Immature natural killer cell (primary cell): ENCODE results near the gene FAM193B. TPM values are rescaled to one million over a fixed set of nuclear protein-coding genes. Genes with fewer than 3 reads are reported as not detected.
"Not testable (repeated sequence)": the region's sequence is repeated elsewhere in the genome, so short reads cannot be mapped to it uniquely, and the experiment has no call there.

Experiments
- DNase-seq, 3 donors: peaks; one replicate each; pipeline ENCODE4 v3.0.0; 2022; ENCODE audit warnings: mixed read lengths in 1 of 3
- H3K27ac Mint-ChIP-seq, 6 donors: one replicate each; pipeline ENCODE4 v1.8.0; 2020; ENCODE audit warnings: mixed read lengths in 6 of 6, mild to moderate bottlenecking in 5 of 6, inconsistent platforms in 4 of 6, moderate library complexity in 3 of 6
- H3K27me3 Mint-ChIP-seq, 3 donors: one replicate each; pipeline ENCODE4 v1.8.0; 2020 to 2021; ENCODE audit warnings: low read depth in 3 of 3, mild to moderate bottlenecking in 3 of 3, mixed read lengths in 3 of 3, moderate library complexity in 3 of 3, inconsistent platforms in 1 of 3
- H3K36me3 Mint-ChIP-seq, 3 donors: one replicate each; pipeline ENCODE4 v1.8.0; 2020; ENCODE audit warnings: mixed read lengths in 3 of 3, inconsistent platforms in 2 of 3, mild to moderate bottlenecking in 2 of 3
- H3K4me1 Mint-ChIP-seq, 2 donors: one replicate each; pipeline ENCODE4 v1.8.0; 2020; ENCODE audit warnings: inconsistent platforms in 2 of 2, mild to moderate bottlenecking in 2 of 2, mixed read lengths in 2 of 2, moderate library complexity in 1 of 2
- H3K4me3 Mint-ChIP-seq, 5 donors: one replicate each; pipeline ENCODE4 v1.8.0; 2020; ENCODE audit warnings: mild to moderate bottlenecking in 5 of 5, mixed read lengths in 5 of 5, inconsistent platforms in 3 of 5, moderate library complexity in 3 of 5
- H3K9me3 Mint-ChIP-seq, 6 donors: one replicate each; pipeline ENCODE4 v1.8.0; 2020; ENCODE audit warnings: mild to moderate bottlenecking in 6 of 6, mixed read lengths in 6 of 6, inconsistent platforms in 4 of 6, moderate library complexity in 3 of 6
- polyA plus RNA-seq, 3 donors: library from polyadenylated mRNA; unstranded; fragments of 300-500 nt; fragmentation: Illumina TruSeq; gene quantifications; one replicate each; pipeline ENCODE4 v1.2.3, GENCODE V29; 2021

The FAM193B gene
- polyA plus RNA-seq, 3 donors from 2014 or later: 2.5 to 6.2 (median 3.4) TPM

DNA sequence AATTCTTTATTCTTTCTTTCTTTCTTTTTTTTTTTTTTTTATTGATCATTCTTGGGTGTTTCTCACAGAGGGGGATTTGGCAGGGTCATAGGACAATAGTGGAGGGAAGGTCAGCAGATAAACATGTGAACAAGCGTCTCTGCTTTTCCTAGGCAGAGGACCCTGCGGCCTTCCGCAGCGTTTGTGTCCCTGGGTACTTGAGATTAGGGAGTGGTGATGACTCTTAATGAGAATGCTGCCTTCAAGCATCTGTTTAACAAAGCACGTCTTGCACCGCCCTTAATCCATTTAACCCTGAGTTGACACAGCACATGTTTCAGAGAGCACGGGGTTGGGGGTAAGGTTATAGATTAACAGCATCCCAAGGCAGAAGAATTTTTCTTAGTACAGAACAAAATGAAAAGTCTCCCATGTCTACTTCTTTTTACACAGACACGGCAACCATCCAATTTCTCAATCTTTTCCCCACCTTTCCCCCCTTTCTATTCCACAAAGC, 5.1 kb upstream of the FAM193B start:
- not testable (repeated sequence) for H3K27ac Mint-ChIP-seq, H3K9me3 Mint-ChIP-seq, H3K36me3 Mint-ChIP-seq, DNase-seq, H3K4me3 Mint-ChIP-seq, H3K27me3 Mint-ChIP-seq, H3K4me1 Mint-ChIP-seq

DNA sequence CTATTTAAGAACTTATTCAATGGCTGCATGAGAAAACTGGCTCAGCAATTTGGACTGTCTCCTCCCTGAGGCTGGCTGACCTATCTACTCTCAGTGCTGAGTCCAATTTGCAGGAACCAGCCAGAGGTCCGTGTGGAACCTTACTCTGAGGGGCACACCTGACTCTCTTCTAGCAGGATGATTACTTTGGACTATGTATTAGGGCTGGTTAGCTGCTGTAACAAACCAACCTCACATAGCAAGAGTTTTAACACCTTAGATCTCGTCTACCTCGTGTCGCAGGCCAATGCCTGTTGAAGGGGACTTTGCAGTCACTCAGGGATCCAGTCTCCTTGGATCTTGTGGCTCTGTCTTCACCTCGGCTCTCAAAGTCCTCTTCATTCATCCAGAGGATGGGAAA, 3.4 kb upstream of the FAM193B start:
- no peak overlapping the region for H3K27ac Mint-ChIP-seq
- H3K4me3 Mint-ChIP-seq: no peak overlapping the region
- H3K27me3 Mint-ChIP-seq: peaks cover 0 to 3% (median 1%) of the 10 kb centered on the region in 3 donors
- DNase-seq: no peak
- no peaks in the 10 kb centered on the region for H3K36me3 Mint-ChIP-seq
- no peaks in the 10 kb centered on the region for H3K9me3 Mint-ChIP-seq
- peaks cover 18 to 19% of the 10 kb centered on the region in 2 donors for H3K4me1 Mint-ChIP-seq

DNA sequence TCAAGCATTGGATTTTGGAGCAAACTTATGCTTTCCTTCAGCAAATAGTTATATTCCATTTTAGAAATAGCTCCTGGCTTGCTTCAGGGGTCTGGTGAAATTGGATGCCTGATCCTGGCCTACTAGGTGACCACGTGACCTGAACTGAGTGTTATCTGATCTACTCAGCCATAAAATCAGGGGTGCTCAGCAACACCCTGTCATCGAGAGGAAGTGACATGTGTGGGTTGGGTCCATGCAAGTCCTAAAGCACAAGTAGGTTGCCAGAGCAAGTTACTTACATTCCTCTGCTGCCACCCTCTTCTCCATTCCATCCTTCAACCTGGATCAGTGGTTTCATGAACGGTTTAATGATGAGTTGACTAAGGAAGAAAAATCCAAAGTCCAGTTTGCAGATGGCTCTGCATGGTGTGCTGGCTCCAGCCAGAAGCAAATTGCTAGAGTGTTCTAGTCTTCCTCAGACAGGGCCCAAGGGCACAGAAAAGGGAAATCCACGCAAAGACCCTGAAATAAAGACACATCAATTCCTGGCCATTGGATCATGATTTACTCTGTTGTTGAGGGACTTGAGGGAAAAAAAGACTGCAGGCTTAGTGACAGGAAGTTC, 2.8 kb upstream of the FAM193B start:
- no peak overlapping the region for H3K27ac Mint-ChIP-seq
- no peaks in the 10 kb centered on the region for H3K36me3 Mint-ChIP-seq
- H3K4me3 Mint-ChIP-seq: no peak overlapping the region
- peaks cover 24 to 25% of the 10 kb centered on the region in 2 donors for H3K4me1 Mint-ChIP-seq
- H3K27me3 Mint-ChIP-seq: peaks cover 0 to 3% (median 1%) of the 10 kb centered on the region in 3 donors
- no peak for DNase-seq
- H3K9me3 Mint-ChIP-seq: no peaks in the 10 kb centered on the region

DNA sequence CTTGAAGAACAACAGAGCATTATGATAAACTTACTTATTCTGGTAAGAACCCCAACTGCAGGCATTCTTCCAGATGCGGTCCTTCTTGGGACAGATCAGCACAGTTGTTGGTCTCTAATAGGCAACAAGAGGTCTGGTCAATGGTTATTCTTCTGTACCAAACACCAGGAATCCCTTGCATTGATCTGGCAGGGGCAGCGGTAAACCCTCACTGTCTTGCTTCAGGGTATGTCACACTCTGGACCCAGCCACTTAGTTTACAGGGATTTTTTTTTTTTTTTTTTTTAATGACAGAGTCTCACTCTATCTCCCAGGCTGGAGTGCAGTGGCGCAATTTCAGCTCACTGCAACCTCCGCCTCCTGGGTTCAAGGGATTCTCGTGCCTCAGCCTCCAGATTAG, 1.3 kb upstream of the FAM193B start:
- peaks cover 0 to 3% (median 1%) of the 10 kb centered on the region in 3 donors for H3K27me3 Mint-ChIP-seq
- H3K9me3 Mint-ChIP-seq: no peaks in the 10 kb centered on the region
- DNase-seq: no peak
- H3K4me1 Mint-ChIP-seq: peaks cover 26 to 30% of the 10 kb centered on the region in 2 donors
- H3K36me3 Mint-ChIP-seq: no peaks in the 10 kb centered on the region
- H3K4me3 Mint-ChIP-seq: peak overlapping the region in 2 of 5 donors; percentile 79 to 89
- no peak overlapping the region for H3K27ac Mint-ChIP-seq

DNA sequence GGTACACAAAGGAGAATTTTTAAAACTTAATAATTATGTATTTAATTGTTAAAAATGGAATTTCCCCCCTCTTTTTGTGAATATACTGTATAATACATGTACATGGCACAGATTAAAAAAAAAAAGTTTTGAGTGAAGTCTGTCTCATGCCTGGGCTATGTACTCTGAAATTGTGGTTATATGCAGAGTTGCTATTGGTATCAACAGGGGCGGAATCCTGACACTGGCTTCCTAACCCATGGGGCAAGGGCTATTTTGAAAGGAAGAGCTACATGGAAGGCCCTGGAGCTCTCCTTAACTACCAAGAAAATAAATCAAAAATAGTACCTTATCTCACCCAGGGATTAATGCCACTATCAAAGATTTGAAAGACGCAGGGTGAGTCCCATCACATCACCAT, 865 bp upstream of the FAM193B start:
- peaks cover 0 to 3% (median 1%) of the 10 kb centered on the region in 3 donors for H3K27me3 Mint-ChIP-seq
- H3K27ac Mint-ChIP-seq: peak overlapping the region in 3 of 6 donors; percentile 19 to 79 (median 74)
- DNase-seq: no peak
- H3K4me1 Mint-ChIP-seq: peaks cover 27 to 30% of the 10 kb centered on the region in 2 donors
- peak overlapping the region; percentile 79 to 90 (median 89) for H3K4me3 Mint-ChIP-seq
- H3K9me3 Mint-ChIP-seq: no peaks in the 10 kb centered on the region
- H3K36me3 Mint-ChIP-seq: no peaks in the 10 kb centered on the region

DNA sequence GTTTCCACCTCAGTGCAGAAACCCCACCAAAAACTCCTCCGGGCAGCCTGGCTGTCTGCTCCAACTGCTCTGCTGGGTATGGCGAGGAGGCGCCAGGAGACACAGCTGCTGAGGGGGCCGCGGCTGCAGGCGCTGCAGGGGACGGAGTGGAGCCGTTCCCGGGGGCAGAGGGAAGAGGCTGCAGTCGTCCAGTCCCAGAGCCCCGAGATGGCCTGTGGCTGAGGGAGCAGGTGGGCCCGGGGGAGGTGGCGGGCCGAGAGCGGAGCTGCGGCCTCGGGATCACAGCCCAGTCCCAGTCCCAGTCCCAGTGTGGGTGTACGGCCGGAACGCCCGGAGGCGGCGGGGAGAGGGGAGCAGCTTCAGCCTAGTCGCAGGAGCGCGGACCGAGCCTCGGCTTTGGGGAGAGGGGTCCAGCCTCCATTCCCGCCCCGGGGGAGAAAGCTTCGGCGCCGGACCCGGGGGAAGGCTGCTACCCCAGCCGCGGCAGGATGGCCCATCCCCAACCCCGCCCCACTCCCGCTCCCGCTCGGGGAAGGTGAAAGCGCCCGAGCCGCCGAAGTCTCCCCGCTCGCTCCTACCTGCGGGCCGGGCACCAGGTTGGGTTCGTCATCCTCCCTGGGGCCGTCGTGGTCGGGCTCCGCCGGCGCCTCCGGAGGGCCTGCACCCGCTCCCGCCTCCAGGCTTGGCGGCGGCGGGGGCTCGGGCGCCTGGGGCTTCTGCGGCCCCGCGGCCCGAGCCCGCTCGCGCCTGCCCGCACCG, 513 bp downstream of the FAM193B start:
- peak in 1 of 3 donors; percentile 39 for DNase-seq
- Mint-ChIP-seq H3K27me3 (peaks cover 0 to 3% (median 1%) of the 10 kb centered on the region in 3 donors), H3K36me3 (no peaks in the 10 kb centered on the region), H3K27ac (peak overlapping the region in 1 of 6 donors; percentile 32), H3K4me1 (peaks cover 27 to 31% of the 10 kb centered on the region in 2 donors), H3K9me3 (no peaks in the 10 kb centered on the region), H3K4me3 (peak overlapping the region; percentile 75 to 89 (median 79))

DNA sequence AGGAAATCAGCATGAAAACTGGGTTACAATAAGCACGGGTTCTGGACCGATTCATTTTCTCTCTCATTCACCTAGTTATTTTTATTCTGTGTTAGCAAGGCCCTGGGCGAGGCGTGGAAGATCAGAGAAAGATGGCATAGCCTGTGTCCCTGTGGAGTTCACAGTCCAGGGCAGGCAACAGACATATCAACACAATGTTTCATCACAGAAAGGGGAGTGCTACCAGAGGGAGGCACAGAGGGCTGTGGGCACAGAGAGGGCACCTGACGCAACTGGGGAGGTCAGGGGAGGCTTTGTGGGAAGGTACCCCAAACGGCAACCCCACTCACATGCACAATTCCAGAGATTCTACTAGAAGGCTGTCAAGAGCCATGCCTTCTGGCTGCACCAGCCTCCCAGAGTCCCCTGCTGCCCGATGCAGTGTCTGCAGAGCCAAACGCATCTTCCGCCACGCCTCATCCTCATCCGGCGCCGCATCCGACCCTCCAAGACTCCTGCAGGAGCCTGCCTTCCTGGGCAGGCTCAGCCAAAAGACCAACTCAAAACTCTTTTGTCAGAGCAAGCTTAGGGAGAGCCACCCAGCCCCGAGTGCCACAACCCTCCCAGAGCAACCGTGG, 1.4 kb downstream of the FAM193B start:
- peak overlapping the region; percentile 75 to 85 (median 79) for H3K4me3 Mint-ChIP-seq
- H3K27me3 Mint-ChIP-seq: peaks cover 0 to 3% (median 1%) of the 10 kb centered on the region in 3 donors
- H3K4me1 Mint-ChIP-seq: peaks cover 37 to 40% of the 10 kb centered on the region in 2 donors
- peaks cover 0 to 2% (median 0%) of the 10 kb centered on the region in 3 donors for H3K36me3 Mint-ChIP-seq
- H3K27ac Mint-ChIP-seq: peak overlapping the region; percentile 44 to 73 (median 60)
- H3K9me3 Mint-ChIP-seq: no peaks in the 10 kb centered on the region
- no peak for DNase-seq

DNA sequence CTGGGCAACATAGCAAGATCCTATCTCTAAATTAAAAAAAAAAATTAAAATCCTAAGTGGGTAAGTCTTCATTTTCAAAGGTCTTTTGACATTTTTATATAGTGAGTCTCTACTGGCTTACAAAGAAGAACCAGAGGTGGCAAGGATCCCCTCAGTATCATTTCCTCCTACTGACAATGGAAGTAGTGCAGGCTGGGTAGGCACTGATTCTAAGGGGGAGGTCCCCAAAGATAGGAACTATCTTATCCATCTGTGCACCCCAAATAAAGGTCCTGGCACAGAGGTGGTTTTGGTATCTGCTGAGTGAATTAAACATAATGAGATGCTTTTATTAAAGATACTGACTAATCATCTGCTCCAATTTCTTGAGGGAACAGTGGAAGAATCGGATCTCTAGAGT, 4.2 kb downstream of the FAM193B start:
- Mint-ChIP-seq H3K4me3 (no peak overlapping the region), H3K27ac (peak overlapping the region in 2 of 6 donors; percentile 35 to 40), H3K4me1 (peaks cover 49 to 54% of the 10 kb centered on the region in 2 donors), H3K27me3 (peaks cover 0 to 3% (median 1%) of the 10 kb centered on the region in 3 donors), H3K36me3 (peaks cover 0 to 6% (median 0%) of the 10 kb centered on the region in 3 donors), H3K9me3 (no peaks in the 10 kb centered on the region)
- DNase-seq: no peak

DNA sequence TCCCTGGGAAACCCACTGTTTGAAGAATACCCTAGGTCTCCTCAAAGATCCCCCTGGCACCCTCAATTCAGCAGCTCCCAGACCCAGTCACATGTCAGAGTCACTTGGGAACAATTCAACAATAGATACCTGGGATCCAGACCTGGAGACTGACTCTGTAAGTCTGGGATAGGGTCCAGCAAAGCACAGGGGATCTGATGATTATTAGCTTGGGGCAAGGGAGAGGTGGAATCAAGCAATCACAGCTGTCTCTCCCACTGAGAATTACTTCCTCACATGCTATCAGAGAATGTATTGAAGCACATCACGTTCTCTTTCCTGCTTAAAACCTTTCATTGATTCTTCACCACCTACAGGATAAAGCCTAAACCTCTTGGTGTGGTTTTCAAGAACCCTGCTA, 5.9 kb downstream of the FAM193B start:
- Mint-ChIP-seq H3K9me3 (no peaks in the 10 kb centered on the region), H3K4me1 (peaks cover 41 to 59% of the 10 kb centered on the region in 2 donors), H3K4me3 (no peak overlapping the region), H3K27ac (no peak overlapping the region), H3K36me3 (peaks cover 0 to 6% (median 0%) of the 10 kb centered on the region in 3 donors), H3K27me3 (peaks cover 0 to 1% (median 0%) of the 10 kb centered on the region in 3 donors)
- no peak for DNase-seq

DNA sequence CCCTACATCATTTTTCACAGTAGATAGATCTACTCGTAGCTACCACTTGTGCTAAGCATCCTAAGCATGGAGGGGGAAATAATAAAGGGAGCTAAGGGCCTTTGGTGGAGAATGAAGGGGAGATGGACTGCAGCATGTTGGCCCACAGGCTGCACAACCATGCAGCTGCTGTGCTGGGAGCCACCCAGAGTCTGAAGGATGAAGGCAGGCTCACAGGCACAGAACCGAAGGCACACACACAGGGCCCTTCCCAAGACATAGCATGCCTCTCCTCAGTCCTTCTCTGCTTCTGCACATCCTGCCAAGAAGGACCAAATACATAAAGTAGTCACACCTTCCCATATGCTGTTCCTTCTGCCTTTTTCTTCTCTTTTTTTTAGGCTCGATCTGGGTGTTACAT, 6.6 kb downstream of the FAM193B start:
- Mint-ChIP-seq H3K9me3 (no peaks in the 10 kb centered on the region), H3K4me3 (no peak overlapping the region), H3K27ac (peak overlapping the region in 1 of 6 donors; percentile 36), H3K4me1 (peaks cover 33 to 57% of the 10 kb centered on the region in 2 donors), H3K36me3 (peaks cover 0 to 6% (median 0%) of the 10 kb centered on the region in 3 donors), H3K27me3 (no peaks in the 10 kb centered on the region)
- no peak for DNase-seq

DNA sequence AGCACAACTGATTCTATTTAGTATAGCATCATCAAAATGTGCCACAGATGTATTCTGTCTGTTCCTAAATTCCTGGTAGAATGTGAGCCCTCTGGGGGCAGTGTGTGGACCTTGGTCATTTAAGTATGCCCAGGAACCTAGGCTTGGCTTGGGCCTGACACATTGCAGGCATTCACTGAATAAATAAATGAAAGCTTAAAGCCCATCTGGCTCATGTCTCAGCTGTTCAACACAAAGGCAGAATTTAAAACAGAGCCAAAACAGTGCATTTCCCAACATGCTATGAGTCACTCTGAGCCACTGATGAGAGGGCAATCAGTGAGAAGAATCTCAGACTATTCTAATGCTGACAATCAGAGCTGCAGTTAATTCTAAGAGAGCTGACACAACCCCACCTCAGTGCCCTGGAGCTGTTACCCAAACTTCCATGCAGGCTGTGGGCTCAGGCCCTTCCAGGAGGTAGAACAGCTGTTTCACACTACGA, 8.1 kb downstream of the FAM193B start:
- DNase-seq: no peak

DNA sequence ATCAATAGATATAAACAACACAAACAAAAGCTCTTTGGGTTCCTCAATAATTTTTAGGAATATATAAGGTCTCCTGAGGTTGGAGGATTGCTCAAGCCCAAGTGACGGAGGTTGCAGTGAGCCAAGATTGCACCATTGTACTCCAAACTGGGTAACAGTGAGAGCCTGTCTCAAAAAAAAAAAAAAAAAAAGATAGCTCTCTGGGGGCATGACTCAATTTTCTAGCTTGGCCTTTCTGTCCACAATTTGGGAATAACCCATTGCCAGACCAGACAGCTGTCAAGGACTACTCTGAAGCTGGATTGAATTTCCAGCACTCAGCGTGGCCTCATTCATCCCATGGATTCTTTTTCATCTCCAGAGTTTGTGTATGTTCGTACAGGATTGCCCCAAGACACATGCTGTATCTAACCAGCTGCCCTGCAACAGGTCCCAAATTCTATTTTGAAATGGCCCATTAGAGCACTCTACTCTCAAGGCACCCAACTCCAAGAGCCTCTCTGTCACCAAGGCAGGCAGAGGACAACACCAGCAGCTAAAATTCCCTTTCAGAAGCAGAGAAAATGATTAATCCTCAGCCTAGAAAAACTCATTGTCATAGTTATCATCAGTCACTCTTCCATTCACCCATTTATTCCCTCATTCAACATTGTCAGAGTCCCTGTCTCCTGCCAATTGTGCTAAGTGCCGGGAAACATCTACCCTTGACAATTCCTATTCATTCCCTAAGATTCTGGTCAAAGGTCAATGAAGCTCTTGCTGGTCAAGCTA, 8.7 kb downstream of the FAM193B start:
- H3K4me3 Mint-ChIP-seq: no peak overlapping the region
- no peaks in the 10 kb centered on the region for H3K27me3 Mint-ChIP-seq
- no peak for DNase-seq
- peak overlapping the region in 1 of 6 donors; percentile 82 for H3K27ac Mint-ChIP-seq
- no peaks in the 10 kb centered on the region for H3K9me3 Mint-ChIP-seq
- H3K4me1 Mint-ChIP-seq: peaks cover 30 to 62% of the 10 kb centered on the region in 2 donors
- H3K36me3 Mint-ChIP-seq: peaks cover 0 to 10% (median 0%) of the 10 kb centered on the region in 3 donors

More for the DNA sequence above, 8.1 kb downstream of the FAM193B start:
- Mint-ChIP-seq H3K9me3 (no peaks in the 10 kb centered on the region), H3K4me3 (no peak overlapping the region), H3K27ac (peak overlapping the region in 1 of 6 donors; percentile 82), H3K27me3 (no peaks in the 10 kb centered on the region), H3K36me3 (peaks cover 0 to 10% (median 0%) of the 10 kb centered on the region in 3 donors), H3K4me1 (peaks cover 28 to 58% of the 10 kb centered on the region in 2 donors)
